ENCODE data around the gene HIP1.
"Not testable (repeated sequence)": the region's sequence is repeated elsewhere in the genome, so short reads cannot be mapped to it uniquely, and the experiment has no call there.

Gene HIP1

GRCh38 chr7:75608451-75609122 lies 130.2 kb downstream of the HIP1 start:
- DNase-seq, result no peak

- DNase-seq, result no peak
Measured at GRCh38 chr7:75604408-75604807, 134.3 kb downstream of the HIP1 start.

GRCh38 chr7:75602831-75603230 lies 135.9 kb downstream of the HIP1 start:
- DNase-seq, result not testable (repeated sequence)

- no peak for DNase-seq
Measured at GRCh38 chr7:75601539-75601938, 137.2 kb downstream of the HIP1 start.

GRCh38 chr7:75600748-75601147 lies 138.0 kb downstream of the HIP1 start:
- DNase-seq, result not testable (repeated sequence)

- peak; percentile 60 for DNase-seq
Measured at GRCh38 chr7:75599244-75599781, 139.4 kb downstream of the HIP1 start.

- no peak for DNase-seq
Measured at GRCh38 chr7:75596727-75597614, 141.8 kb downstream of the HIP1 start.

- DNase-seq, result no peak
Measured at GRCh38 chr7:75595766-75596165, 143.0 kb downstream of the HIP1 start.

GRCh38 chr7:75593500-75594184 lies 145.1 kb downstream of the HIP1 start:
- not testable (repeated sequence) for DNase-seq

- no peak for DNase-seq
Measured at GRCh38 chr7:75591467-75592255, 147.1 kb downstream of the HIP1 start.

GRCh38 chr7:75590373-75591005 lies 148.3 kb downstream of the HIP1 start:
- no peak for DNase-seq

- no peak for DNase-seq
Measured at GRCh38 chr7:75584354-75584753, 154.4 kb downstream of the HIP1 start.

GRCh38 chr7:75583255-75583654 lies 155.5 kb downstream of the HIP1 start:
- DNase-seq, result no peak

GRCh38 chr7:75579899-75580298 lies 158.8 kb downstream of the HIP1 start:
- DNase-seq, result no peak

GRCh38 chr7:75578081-75578480 lies 160.7 kb downstream of the HIP1 start:
- DNase-seq, result no peak

- no peak for DNase-seq
Measured at GRCh38 chr7:75575488-75576121, 163.1 kb downstream of the HIP1 start.

GRCh38 chr7:75573477-75574019 lies 165.2 kb downstream of the HIP1 start:
- no peak for DNase-seq

GRCh38 chr7:75572814-75573213 lies 165.9 kb downstream of the HIP1 start:
- no peak for DNase-seq

- peak; percentile 40 for DNase-seq
Measured at GRCh38 chr7:75572396-75572795, 166.3 kb downstream of the HIP1 start.

- no peak for DNase-seq
Measured at GRCh38 chr7:75571209-75571608, 167.5 kb downstream of the HIP1 start.

GRCh38 chr7:75569629-75570282 lies 169.0 kb downstream of the HIP1 start:
- DNase-seq, result not testable (repeated sequence)
